Activated CD4-positive, alpha-beta T cell treated with anti-CD3 and anti-CD28 coated beads, Interleukin-2, Interleukin-6, amounts not matched to agents 100 ng/mL and 50 ng/mL, durations not matched to agents 16 hours and 8 hours (primary cell): ENCODE results near the gene XPO5.
"Not testable (repeated sequence)": the region's sequence is repeated elsewhere in the genome, so short reads cannot be mapped to it uniquely, and the experiment has no call there.

ENCODE experiments used
- DNase-seq: peaks from one replicate; pipeline ENCODE4 v3.0.0-alpha.2; 2020

XPO5 gene

GRCh38 chr6:43582911-43583310, 7.1 kb upstream of the XPO5 start:
- no peak for DNase-seq

- no peak for DNase-seq
Measured at GRCh38 chr6:43579171-43579570, 3.3 kb upstream of the XPO5 start.

GRCh38 chr6:43578748-43579147, 2.9 kb upstream of the XPO5 start:
- DNase-seq = no peak

GRCh38 chr6:43575105-43575771, 600 bp downstream of the XPO5 start:
- DNase-seq = peak; percentile 33

- no peak for DNase-seq
Measured at GRCh38 chr6:43572015-43572414, 3.8 kb downstream of the XPO5 start.

GRCh38 chr6:43570876-43571441, 4.9 kb downstream of the XPO5 start:
- peak; percentile 86 for DNase-seq

- DNase-seq = no peak
Measured at GRCh38 chr6:43559328-43559727, 16.5 kb downstream of the XPO5 start.

GRCh38 chr6:43557620-43558019, 18.2 kb downstream of the XPO5 start:
- DNase-seq = not testable (repeated sequence)

GRCh38 chr6:43547222-43547621, 28.6 kb downstream of the XPO5 start:
- no peak for DNase-seq

GRCh38 chr6:43544461-43544860, 31.4 kb downstream of the XPO5 start:
- no peak for DNase-seq

- no peak for DNase-seq
Measured at GRCh38 chr6:43541774-43542471, 33.9 kb downstream of the XPO5 start.

GRCh38 chr6:43540507-43540906, 35.3 kb downstream of the XPO5 start:
- no peak for DNase-seq

GRCh38 chr6:43539409-43539808, 36.4 kb downstream of the XPO5 start:
- DNase-seq = not testable (repeated sequence)

- DNase-seq = not testable (repeated sequence)
Measured at GRCh38 chr6:43538986-43539385, 36.9 kb downstream of the XPO5 start.

- no peak for DNase-seq
Measured at GRCh38 chr6:43532201-43532600, 43.6 kb downstream of the XPO5 start.

GRCh38 chr6:43524483-43524961, 51.3 kb downstream of the XPO5 start:
- no peak for DNase-seq

- DNase-seq = no peak
Measured at GRCh38 chr6:43523284-43523683, 52.6 kb downstream of the XPO5 start.

- no peak for DNase-seq
Measured at GRCh38 chr6:43522547-43523261, 53.1 kb downstream of the XPO5 start.

- DNase-seq = no peak
Measured at GRCh38 chr6:43521836-43522235, 54.0 kb downstream of the XPO5 start.

- DNase-seq = no peak
Measured at GRCh38 chr6:43520097-43520496, 55.7 kb downstream of the XPO5 start.

GRCh38 chr6:43517505-43518357, 58.1 kb downstream of the XPO5 start:
- DNase-seq = peak; percentile 32

GRCh38 chr6:43516697-43517504, 58.9 kb downstream of the XPO5 start, which contains the start of the genes POLR1C and YIPF3:
Gene POLR1C (plus strand): TSS chr6:43517089. CDS start chr6:43517110, 21 bp downstream.
Gene YIPF3 (minus strand): TSS chr6:43516926. CDS start chr6:43516807, 119 bp downstream.
- DNase-seq = peak; percentile 98
